ENCODE results near the gene MAST4. TPM values are rescaled to one million over a fixed set of nuclear protein-coding genes. Genes with fewer than 3 reads are reported as not detected.
"Not testable (repeated sequence)": the region's sequence is repeated elsewhere in the genome, so short reads cannot be mapped to it uniquely, and the experiment has no call there.

Gene MAST4
- total RNA-seq, 1 donor from 2014 or later, result 19.1 TPM

DNA sequence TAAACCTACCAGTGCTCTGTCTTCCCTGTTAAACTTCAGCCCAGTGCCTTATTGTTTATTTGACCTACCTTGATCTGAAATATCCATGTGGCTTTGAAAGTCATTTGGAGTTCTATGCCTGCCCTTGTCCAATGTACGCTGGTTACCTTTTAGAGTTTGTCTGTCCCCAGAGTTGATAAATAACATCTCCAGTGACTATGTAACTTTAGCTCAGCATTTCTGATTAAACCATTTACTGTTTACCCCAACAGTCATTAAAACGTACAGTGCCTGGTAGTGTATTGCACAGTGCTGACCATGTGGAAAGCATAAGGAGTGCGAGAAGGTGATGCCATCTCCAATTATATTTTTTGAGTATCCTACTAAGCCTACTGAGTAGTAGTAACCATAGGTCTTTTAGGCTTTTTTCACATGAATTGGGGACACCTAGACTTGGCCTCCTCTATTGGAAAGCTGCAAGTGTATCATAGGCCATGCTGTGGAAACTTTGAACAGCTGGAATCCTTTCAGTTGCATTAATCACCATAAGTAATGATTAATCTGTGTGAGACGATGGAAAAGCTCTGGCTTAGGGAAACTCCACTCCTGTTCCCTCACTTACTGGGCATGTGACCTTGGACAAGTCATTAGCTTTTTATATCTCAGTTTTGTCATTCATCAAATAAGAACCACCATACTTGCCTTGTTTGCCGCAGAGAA is 93.5 kb downstream of the MAST4 start:
- Histone ChIP-seq H3K36me3 (ENCODE audit: control insufficient read depth, insufficient read depth, low read length) (no peaks in the 10 kb centered on the region), H3K27me3 (ENCODE audit: control insufficient read depth, insufficient read depth, low read length) (no peaks in the 10 kb centered on the region), H3K4me3 (ENCODE audit: low read depth, low read length) (no peak overlapping the region)
- TF ChIP-seq, protein P1, sequence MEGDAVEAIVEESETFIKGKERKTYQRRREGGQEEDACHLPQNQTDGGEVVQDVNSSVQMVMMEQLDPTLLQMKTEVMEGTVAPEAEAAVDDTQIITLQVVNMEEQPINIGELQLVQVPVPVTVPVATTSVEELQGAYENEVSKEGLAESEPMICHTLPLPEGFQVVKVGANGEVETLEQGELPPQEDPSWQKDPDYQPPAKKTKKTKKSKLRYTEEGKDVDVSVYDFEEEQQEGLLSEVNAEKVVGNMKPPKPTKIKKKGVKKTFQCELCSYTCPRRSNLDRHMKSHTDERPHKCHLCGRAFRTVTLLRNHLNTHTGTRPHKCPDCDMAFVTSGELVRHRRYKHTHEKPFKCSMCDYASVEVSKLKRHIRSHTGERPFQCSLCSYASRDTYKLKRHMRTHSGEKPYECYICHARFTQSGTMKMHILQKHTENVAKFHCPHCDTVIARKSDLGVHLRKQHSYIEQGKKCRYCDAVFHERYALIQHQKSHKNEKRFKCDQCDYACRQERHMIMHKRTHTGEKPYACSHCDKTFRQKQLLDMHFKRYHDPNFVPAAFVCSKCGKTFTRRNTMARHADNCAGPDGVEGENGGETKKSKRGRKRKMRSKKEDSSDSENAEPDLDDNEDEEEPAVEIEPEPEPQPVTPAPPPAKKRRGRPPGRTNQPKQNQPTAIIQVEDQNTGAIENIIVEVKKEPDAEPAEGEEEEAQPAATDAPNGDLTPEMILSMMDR (IDR thresholded peaks at IDR 0.05; ENCODE audit: insufficient read depth, low read length, poor library complexity, severe bottlenecking), result no peak
- DNase-seq (ENCODE audit: low read depth), result peak; percentile 21

DNA sequence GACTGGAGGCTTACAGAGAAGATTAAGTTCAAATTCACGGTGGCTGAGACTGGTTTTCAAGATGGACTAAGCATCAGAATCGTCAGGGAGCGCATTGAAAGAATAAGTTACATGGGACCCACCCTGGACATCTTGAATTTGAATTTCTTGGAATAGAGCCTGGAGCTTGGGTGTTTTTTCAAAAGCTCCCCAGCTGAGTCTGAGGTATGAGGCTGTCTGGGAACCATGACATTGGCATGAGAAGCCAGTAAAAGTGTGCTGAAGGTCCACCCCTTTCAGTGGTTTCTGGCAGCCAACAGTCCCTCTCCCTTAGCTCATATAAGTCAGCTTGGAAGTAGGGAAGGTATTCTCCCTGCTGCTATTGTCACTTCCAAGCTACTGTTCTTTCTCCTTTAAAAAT is 97.8 kb downstream of the MAST4 start:
- TF ChIP-seq, protein P1 (IDR thresholded peaks at IDR 0.05; ENCODE audit: insufficient read depth, low read length, poor library complexity, severe bottlenecking), result no peak
- Histone ChIP-seq H3K4me3 (ENCODE audit: low read depth, low read length) (no peak overlapping the region), H3K36me3 (ENCODE audit: control insufficient read depth, insufficient read depth, low read length) (no peaks in the 10 kb centered on the region), H3K27me3 (ENCODE audit: control insufficient read depth, insufficient read depth, low read length) (no peaks in the 10 kb centered on the region)
- DNase-seq (ENCODE audit: low read depth), result no peak

DNA sequence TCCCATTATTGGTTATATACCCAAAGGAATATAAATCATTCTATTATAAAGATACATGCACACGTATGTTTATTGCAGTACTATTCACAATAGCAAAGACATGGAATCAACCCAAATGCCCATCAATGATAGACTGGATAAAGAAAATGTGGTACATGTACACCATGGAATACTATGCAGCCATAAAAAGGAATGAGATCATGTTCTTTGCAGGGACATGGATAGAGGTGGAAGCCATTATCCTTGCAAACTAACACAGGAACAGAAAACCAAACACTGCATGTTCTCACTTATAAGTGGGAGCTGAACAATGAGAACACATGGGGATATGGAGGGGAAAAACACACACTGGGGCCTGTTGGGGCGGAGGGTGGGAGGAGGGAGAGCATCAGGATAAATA is 99.6 kb downstream of the MAST4 start:
- not testable (repeated sequence) for H3K36me3 ChIP-seq (ENCODE audit: control insufficient read depth, insufficient read depth, low read length); H3K27me3 ChIP-seq (ENCODE audit: control insufficient read depth, insufficient read depth, low read length)

DNA sequence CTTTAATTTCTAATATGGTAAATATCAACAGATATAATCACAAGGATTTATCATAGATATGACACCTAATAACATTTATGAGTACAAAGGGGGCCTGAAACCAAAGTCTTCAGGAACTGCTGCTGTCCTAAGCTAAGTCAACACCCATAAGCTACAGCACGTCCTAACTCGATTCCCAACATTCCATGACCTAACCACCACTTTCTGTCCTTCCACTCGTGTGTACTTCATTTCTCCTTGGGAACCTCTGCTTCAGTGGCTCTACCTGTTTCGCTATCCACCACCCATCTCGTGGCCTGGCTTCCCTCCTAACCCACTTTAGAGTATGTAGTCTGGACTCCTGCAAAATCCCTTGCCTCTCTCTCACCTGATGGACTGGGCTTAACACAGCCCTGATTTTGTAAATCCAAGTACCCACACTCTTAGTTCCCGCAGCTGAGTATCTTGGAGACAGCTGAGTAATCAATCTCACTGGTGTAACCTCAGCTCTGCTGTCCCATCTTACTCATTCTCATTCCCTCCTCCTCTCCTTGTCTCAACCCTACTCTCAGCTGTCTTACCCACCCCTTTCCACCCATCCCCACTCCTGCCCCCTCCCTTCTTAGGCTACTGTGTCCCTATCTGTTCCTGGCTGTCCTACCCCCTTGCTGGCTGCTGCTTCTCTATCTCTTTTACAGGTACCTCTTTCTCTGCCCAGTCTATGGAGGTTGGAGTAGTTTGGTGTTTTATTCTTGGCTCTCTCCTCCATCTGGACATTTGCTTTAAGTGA is 101.8 kb downstream of the MAST4 start:
- TF ChIP-seq, protein P1 (IDR thresholded peaks at IDR 0.05; ENCODE audit: insufficient read depth, low read length, poor library complexity, severe bottlenecking), result no peak
- no peaks in the 10 kb centered on the region for H3K36me3 ChIP-seq (ENCODE audit: control insufficient read depth, insufficient read depth, low read length)
- DNase-seq (ENCODE audit: low read depth), result no peak
- H3K27me3 ChIP-seq (ENCODE audit: control insufficient read depth, insufficient read depth, low read length), result no peaks in the 10 kb centered on the region
- no peak overlapping the region for H3K4me3 ChIP-seq (ENCODE audit: low read depth, low read length)

More for the DNA sequence above, 99.6 kb downstream of the MAST4 start:
- not testable (repeated sequence) for H3K4me3 ChIP-seq (ENCODE audit: low read depth, low read length); DNase-seq (ENCODE audit: low read depth)

DNA sequence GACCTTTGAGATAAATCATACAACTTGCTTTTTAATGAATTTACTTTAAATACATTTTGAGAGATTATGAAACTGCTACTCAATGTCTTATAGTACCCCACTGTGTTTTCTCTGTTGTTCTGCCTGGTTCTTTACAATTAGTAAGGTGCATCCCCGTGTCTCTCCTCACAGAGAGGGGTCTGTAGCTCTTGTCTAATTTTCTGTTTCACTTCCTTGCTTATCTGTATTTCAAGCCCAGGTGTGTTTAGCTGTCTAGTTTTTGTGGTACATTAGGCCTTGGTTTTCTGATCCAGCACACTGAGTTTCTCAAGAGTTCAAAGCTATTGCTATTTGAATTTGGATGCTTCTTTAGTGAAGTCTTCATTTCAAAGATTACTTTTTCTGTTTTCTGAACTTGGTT is 105.1 kb downstream of the MAST4 start:
- no peaks in the 10 kb centered on the region for H3K27me3 ChIP-seq (ENCODE audit: control insufficient read depth, insufficient read depth, low read length)
- no peak for DNase-seq (ENCODE audit: low read depth)
- TF ChIP-seq, protein P1 (IDR thresholded peaks at IDR 0.05; ENCODE audit: insufficient read depth, low read length, poor library complexity, severe bottlenecking), result no peak
- H3K36me3 ChIP-seq (ENCODE audit: control insufficient read depth, insufficient read depth, low read length), result no peaks in the 10 kb centered on the region
- H3K4me3 ChIP-seq (ENCODE audit: low read depth, low read length), result no peak overlapping the region

DNA sequence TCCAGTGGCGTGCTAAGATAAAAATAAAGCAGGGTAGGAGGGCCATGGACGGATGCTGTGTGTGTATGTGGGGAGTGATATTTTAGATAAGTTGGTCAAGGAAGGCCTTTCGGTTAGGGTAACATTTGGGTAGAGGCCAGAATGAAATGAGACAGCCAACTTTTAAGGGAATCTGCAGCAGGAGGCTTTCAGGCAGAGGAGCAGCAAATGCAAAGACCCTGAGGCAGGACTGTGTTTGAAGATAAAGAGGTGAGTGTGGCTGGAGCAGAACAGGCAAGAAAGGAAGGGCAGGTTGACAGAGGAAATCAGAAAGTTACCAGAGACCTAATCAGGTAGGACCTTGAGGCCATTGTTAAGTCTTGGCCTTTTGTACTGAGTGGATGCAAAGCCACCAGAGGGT is 106.2 kb downstream of the MAST4 start:
- Histone ChIP-seq H3K4me3 (ENCODE audit: low read depth, low read length) (no peak overlapping the region), H3K36me3 (ENCODE audit: control insufficient read depth, insufficient read depth, low read length) (no peaks in the 10 kb centered on the region), H3K27me3 (ENCODE audit: control insufficient read depth, insufficient read depth, low read length) (no peaks in the 10 kb centered on the region)
- TF ChIP-seq, protein P1 (IDR thresholded peaks at IDR 0.05; ENCODE audit: insufficient read depth, low read length, poor library complexity, severe bottlenecking), result no peak
- DNase-seq (ENCODE audit: low read depth), result no peak

Measured in kidney epithelial cell (primary cell).